Measurements from ENCODE around the gene BIN2.
A peak's percentile ranks its signal among the peaks of the same experiment; 100 is the strongest.

Gene BIN2

DNA sequence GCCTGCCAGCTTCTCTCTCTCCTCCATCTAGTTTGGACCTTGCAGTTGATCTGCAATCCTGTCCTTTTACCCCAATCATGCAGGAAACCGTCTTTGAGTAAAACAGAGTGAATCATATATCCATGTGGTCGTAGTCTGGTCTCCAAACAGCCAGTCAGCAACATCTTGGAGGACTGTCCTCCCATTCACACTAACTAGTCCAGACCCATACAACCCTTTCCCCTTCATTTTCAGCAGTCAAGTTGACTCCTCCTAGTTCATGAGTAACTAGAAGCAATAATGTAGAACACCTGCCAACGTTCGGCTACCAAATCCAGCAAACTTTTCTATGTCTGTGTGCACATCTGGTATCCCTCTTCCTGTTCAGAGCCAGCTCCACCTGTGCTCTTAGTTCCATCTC is 10.8 kb upstream of the BIN2 start:
- H3K4me3 Mint-ChIP-seq: no peak overlapping the region
- TF ChIP-seq, protein P1, sequence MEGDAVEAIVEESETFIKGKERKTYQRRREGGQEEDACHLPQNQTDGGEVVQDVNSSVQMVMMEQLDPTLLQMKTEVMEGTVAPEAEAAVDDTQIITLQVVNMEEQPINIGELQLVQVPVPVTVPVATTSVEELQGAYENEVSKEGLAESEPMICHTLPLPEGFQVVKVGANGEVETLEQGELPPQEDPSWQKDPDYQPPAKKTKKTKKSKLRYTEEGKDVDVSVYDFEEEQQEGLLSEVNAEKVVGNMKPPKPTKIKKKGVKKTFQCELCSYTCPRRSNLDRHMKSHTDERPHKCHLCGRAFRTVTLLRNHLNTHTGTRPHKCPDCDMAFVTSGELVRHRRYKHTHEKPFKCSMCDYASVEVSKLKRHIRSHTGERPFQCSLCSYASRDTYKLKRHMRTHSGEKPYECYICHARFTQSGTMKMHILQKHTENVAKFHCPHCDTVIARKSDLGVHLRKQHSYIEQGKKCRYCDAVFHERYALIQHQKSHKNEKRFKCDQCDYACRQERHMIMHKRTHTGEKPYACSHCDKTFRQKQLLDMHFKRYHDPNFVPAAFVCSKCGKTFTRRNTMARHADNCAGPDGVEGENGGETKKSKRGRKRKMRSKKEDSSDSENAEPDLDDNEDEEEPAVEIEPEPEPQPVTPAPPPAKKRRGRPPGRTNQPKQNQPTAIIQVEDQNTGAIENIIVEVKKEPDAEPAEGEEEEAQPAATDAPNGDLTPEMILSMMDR (IDR thresholded peaks at IDR 0.05; ENCODE audit: unreplicated experiment in 3 of 3): no peak
- H3K4me1 Mint-ChIP-seq: no peaks in the 10 kb centered on the region
- H3K36me3 Mint-ChIP-seq (ENCODE audit: low read depth): no peaks in the 10 kb centered on the region
- H3K27ac Mint-ChIP-seq: peak overlapping the region in 1 of 3 experiments; percentile 13
- H3K9me3 Mint-ChIP-seq: no peaks in the 10 kb centered on the region
- H3K27me3 Mint-ChIP-seq (ENCODE audit: low read depth): no peaks in the 10 kb centered on the region

DNA sequence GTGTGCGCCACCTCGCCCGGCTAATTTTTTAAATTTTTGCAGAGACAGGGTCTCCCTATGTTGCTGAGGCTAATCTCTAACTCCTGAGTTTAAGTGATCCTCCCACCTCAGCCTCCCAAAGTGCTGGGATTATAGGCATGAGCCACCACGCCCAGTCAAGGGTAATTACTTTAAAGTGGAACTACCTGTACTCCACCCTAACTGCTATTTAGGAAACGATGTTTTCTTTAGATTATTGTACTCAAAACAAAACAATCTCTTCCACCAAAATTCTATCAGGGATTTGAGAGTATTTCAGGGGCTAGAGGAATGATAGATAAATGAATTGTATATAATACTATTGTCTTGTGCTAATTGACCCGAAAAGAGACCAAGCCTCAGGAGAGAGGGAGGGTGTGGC is 9.6 kb upstream of the BIN2 start:
- no peaks in the 10 kb centered on the region for H3K27me3 Mint-ChIP-seq (ENCODE audit: low read depth)
- H3K9me3 Mint-ChIP-seq: no peaks in the 10 kb centered on the region
- TF ChIP-seq, protein P1 (IDR thresholded peaks at IDR 0.05; ENCODE audit: unreplicated experiment in 3 of 3): no peak
- no peak overlapping the region for H3K27ac Mint-ChIP-seq
- no peaks in the 10 kb centered on the region for H3K4me1 Mint-ChIP-seq
- H3K4me3 Mint-ChIP-seq: no peak overlapping the region
- no peaks in the 10 kb centered on the region for H3K36me3 Mint-ChIP-seq (ENCODE audit: low read depth)

DNA sequence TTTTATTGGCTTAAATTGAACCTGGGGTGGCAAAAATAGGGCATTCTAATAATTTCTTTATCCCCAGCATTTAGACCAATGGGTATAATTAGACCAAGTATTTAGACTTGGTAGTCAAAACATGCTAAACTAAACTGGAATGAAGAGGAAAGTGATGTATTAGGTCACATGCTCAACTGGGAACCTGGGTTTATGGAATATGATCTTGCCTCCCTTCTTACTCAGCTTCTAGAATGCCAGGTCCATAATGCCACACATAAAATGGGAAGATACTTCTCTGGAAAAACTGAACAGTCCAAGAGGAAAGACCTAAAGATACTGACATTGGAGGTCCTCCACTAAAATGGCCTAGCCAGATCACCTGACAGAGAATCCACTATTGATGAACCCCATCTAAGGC is 6.2 kb upstream of the BIN2 start:
- Mint-ChIP-seq H3K27ac (no peak overlapping the region), H3K27me3 (ENCODE audit: low read depth) (no peaks in the 10 kb centered on the region), H3K4me3 (no peak overlapping the region), H3K9me3 (no peaks in the 10 kb centered on the region), H3K36me3 (ENCODE audit: low read depth) (no peaks in the 10 kb centered on the region), H3K4me1 (peaks cover 6% of the 10 kb centered on the region)
- TF ChIP-seq, protein P1 (IDR thresholded peaks at IDR 0.05; ENCODE audit: unreplicated experiment in 3 of 3): no peak

DNA sequence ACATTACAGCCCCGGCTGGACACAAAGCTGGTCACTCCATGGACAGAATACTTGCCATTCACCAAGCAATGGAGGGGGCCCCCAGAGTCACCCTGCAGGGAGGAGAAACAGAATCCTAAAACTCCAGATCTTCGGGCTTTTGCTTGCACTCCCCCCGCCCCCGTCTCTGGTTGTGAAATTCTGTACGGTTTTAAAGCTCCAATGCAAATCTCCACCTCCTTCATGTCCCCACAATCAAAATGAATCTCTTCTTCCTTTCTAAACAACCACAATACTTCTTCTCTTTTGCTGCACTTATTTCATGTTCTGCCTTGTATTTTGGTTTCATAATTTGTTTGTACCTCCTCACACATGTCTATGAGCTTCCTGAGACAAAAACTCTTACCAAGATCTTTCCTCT is 5.8 kb upstream of the BIN2 start:
- Mint-ChIP-seq H3K27ac (peak overlapping the region in 1 of 3 experiments; percentile 6), H3K36me3 (ENCODE audit: low read depth) (no peaks in the 10 kb centered on the region), H3K4me3 (no peak overlapping the region), H3K9me3 (no peaks in the 10 kb centered on the region), H3K27me3 (ENCODE audit: low read depth) (no peaks in the 10 kb centered on the region), H3K4me1 (peaks cover 6% of the 10 kb centered on the region)
- TF ChIP-seq, protein P1 (IDR thresholded peaks at IDR 0.05; ENCODE audit: unreplicated experiment in 3 of 3): no peak

DNA sequence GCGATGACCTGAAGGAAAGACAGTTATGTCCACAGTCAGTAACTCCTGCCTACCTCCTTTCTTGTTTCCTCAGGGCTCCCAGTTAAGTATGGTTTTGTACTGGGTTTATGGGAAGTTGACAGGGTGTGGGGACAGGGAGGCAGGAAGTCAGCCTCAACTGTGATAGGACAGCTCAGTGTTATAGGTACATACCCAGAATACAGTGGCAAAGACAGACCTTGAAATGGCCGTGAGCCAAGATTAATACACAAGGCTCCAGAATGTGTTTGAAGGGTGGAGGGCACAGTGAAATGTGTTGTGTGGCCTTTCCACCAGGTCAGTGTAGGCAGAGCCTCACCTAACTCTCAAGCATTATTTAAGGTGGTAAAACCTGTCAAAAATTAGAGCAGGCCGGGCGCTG is 4.6 kb upstream of the BIN2 start:
- no peak overlapping the region for H3K27ac Mint-ChIP-seq
- TF ChIP-seq, protein P1 (IDR thresholded peaks at IDR 0.05; ENCODE audit: unreplicated experiment in 3 of 3): no peak
- no peaks in the 10 kb centered on the region for H3K36me3 Mint-ChIP-seq (ENCODE audit: low read depth)
- H3K27me3 Mint-ChIP-seq (ENCODE audit: low read depth): no peaks in the 10 kb centered on the region
- no peak overlapping the region for H3K4me3 Mint-ChIP-seq
- H3K4me1 Mint-ChIP-seq: peaks cover 6% of the 10 kb centered on the region
- no peaks in the 10 kb centered on the region for H3K9me3 Mint-ChIP-seq

DNA sequence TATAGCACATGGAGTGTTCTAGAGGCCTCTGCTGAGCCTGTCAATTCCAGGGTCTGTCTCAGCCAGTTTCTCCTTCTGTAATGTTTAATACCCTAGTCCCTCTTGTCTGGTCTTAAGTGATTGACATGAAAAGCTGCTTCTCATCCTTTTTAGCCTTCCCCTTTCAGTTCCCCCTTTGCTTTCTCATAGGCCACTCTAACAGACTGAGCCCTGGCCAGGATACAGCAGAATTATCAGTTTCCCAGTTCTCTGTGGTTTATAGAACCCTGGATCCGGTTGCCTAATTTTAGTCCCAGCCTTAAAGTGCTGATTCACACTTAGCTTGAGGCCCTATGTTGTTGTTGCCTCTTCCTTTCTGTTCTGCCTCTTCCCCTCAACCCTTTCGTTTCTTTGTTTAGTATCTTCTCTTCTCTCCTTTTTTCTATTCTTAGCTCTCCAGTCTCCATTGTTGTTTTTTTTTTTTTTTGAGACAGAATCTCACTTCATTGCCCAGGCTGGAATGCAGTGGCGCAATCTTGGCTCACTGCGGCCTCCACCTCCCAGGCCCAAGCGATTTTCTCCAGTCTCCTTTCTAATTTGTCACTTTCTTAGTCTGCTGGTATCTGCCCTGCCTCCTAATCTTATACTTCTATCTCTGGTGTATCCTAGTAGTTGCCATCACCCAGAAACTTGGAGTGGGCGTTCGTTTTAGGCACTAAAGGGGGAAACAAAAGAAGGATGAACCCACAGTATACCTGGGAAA is 2.9 kb upstream of the BIN2 start:
- no peaks in the 10 kb centered on the region for H3K9me3 Mint-ChIP-seq
- no peak overlapping the region for H3K4me3 Mint-ChIP-seq
- TF ChIP-seq, protein P1 (IDR thresholded peaks at IDR 0.05; ENCODE audit: unreplicated experiment in 3 of 3): no peak
- no peaks in the 10 kb centered on the region for H3K27me3 Mint-ChIP-seq (ENCODE audit: low read depth)
- H3K36me3 Mint-ChIP-seq (ENCODE audit: low read depth): no peaks in the 10 kb centered on the region
- H3K27ac Mint-ChIP-seq: peak overlapping the region in 2 of 3 experiments; percentile 17 to 20
- H3K4me1 Mint-ChIP-seq: peaks cover 8% of the 10 kb centered on the region

Measured in nephron (organoid).